ENCODE measurements around the gene MTCH1. TPM values are rescaled to one million over a fixed set of nuclear protein-coding genes. Genes with fewer than 3 reads are reported as not detected.

The MTCH1 gene
- total and polyA plus RNA-seq, 10 of the 15 experiments (the other 5 are each of a cell fraction or from before 2014, with no cell fraction given), result 7.2 to 128 (median 85.2) TPM

GRCh38 chr6:37007340-37008043, 21.5 kb upstream of the MTCH1 start (continued):
- peak; percentile 80; the same call in 1 of the 2 replicates for TF ChIP-seq MXI1 (IDR thresholded peaks at IDR 0.05; ENCODE audit: low read depth, low read length)
- 0 out of 2 replicates have a peak, but pooled peaks have one; percentile 30 for TF ChIP-seq POLR2AphosphoS5 (IDR thresholded peaks at IDR 0.05; ENCODE audit: low read length)
- peak in 1 of 2 experiments; percentile 45; a peak in 1 of 4 replicates for TF ChIP-seq BHLHE40 (IDR thresholded peaks at IDR 0.05; ENCODE audit: borderline replicate concordance in 1 of 2, low read depth in 2 of 2, low read length in 1 of 2)
- TF ChIP-seq GATAD2B (conservative IDR thresholded peaks at IDR 0.05; ENCODE audit: low read depth), result peak; percentile 47; the same call in 1 of the 2 replicates
- TF ChIP-seq ZBTB40 (IDR thresholded peaks at IDR 0.05; ENCODE audit: borderline replicate concordance), result 0 out of 2 replicates have a peak, but pooled peaks have one; percentile 15
